H9 (cell line): ENCODE measurements around the gene LAYN. TPM values are rescaled to one million over a fixed set of nuclear protein-coding genes. Genes with fewer than 3 reads are reported as not detected.

Source experiments
- DNase-seq: peaks from one replicate; pipeline ENCODE4 v3.0.0-alpha.2; 2017
- H2AFZ ChIP-seq: one replicate; pipeline ENCODE4 v1.6.1; 2013; ENCODE audit warnings: mild to moderate bottlenecking, low read length, control low read depth, moderate library complexity
- H2AK5ac ChIP-seq: 2 replicates; pipeline ENCODE4 v1.6.1; 2013; ENCODE audit warnings: low read length, control low read depth, mixed read lengths; ENCODE audit not compliant: insufficient read length
- H2BK120ac ChIP-seq: one replicate; pipeline ENCODE4 v1.6.1; 2013; ENCODE audit warnings: low read depth, mild to moderate bottlenecking, low read length, control low read depth, inconsistent platforms; ENCODE audit not compliant: poor library complexity, severe bottlenecking
- H2BK12ac ChIP-seq: 2 replicates; pipeline ENCODE4 v1.6.1; 2013; ENCODE audit warnings: low read length, control low read depth, mixed read lengths, low read depth; ENCODE audit not compliant: insufficient read length
- H2BK15ac ChIP-seq: 2 replicates; pipeline ENCODE4 v1.6.1; 2013; ENCODE audit warnings: low read depth, low read length, control low read depth
- H2BK20ac ChIP-seq: one replicate; pipeline ENCODE4 v1.6.1; 2013; ENCODE audit warnings: low read depth, mild to moderate bottlenecking, low read length, control low read depth, inconsistent platforms; ENCODE audit not compliant: poor library complexity, severe bottlenecking
- H2BK5ac ChIP-seq: 2 replicates; pipeline ENCODE4 v1.6.1; 2013; ENCODE audit warnings: low read length, control low read depth, mixed read lengths; ENCODE audit not compliant: insufficient read length
- H3K14ac ChIP-seq: 2 replicates; pipeline ENCODE4 v1.6.1; 2013; ENCODE audit warnings: low read length, control low read depth; ENCODE audit not compliant: insufficient read depth
- H3K18ac ChIP-seq: 2 replicates; pipeline ENCODE4 v1.6.1; 2013; ENCODE audit warnings: low read depth, mild to moderate bottlenecking, mixed read lengths, low read length, control low read depth; ENCODE audit not compliant: insufficient read length
- H3K23ac ChIP-seq: 2 replicates; pipeline ENCODE4 v1.6.1; 2013; ENCODE audit warnings: low read length, control low read depth, mixed read lengths, low read depth; ENCODE audit not compliant: insufficient read length
- H3K23me2 ChIP-seq: 2 replicates; pipeline ENCODE4 v1.6.1; 2013; ENCODE audit warnings: low read depth, mild to moderate bottlenecking, mixed read lengths, low read length, control low read depth; ENCODE audit not compliant: insufficient read length, poor library complexity, severe bottlenecking
- H3K27ac ChIP-seq: 2 replicates; pipeline ENCODE4 v1.5.1; 2013; ENCODE audit warnings: low read length, control low read depth, mixed read lengths, low read depth; ENCODE audit not compliant: insufficient read length
- H3K27me3 ChIP-seq: 2 replicates; pipeline ENCODE4 v1.6.1; 2013; ENCODE audit warnings: low read length, control low read depth, inconsistent platforms; ENCODE audit not compliant: insufficient read depth
- H3K4ac ChIP-seq: 2 replicates; pipeline ENCODE4 v1.6.1; 2013; ENCODE audit warnings: low read depth, mild to moderate bottlenecking, control low read depth, inconsistent platforms, low read length, moderate library complexity
- H3K4me1 ChIP-seq: 2 replicates; pipeline ENCODE4 v1.6.1; 2013; ENCODE audit warnings: low read length, control low read depth, inconsistent platforms; ENCODE audit not compliant: insufficient read depth
- H3K4me2 ChIP-seq: 2 replicates; pipeline ENCODE4 v1.6.1; 2013; ENCODE audit warnings: low read length, control low read depth, mixed read lengths; ENCODE audit not compliant: insufficient read length, insufficient read depth
- H3K56ac ChIP-seq: 2 replicates; pipeline ENCODE4 v1.6.1; 2013; ENCODE audit warnings: low read depth, mild to moderate bottlenecking, mixed read lengths, low read length, control low read depth; ENCODE audit not compliant: insufficient read length
- H3K79me1 ChIP-seq: 2 replicates; pipeline ENCODE4 v1.6.1; 2013; ENCODE audit warnings: low read depth, mild to moderate bottlenecking, moderate library complexity, low read length, control low read depth, inconsistent platforms; ENCODE audit not compliant: insufficient read depth, poor library complexity, severe bottlenecking
- H3K79me2 ChIP-seq: 2 replicates; pipeline ENCODE4 v1.6.1; 2013; ENCODE audit warnings: low read length, control low read depth, inconsistent platforms; ENCODE audit not compliant: insufficient read depth
- H3K9ac ChIP-seq: 2 replicates; pipeline ENCODE4 v1.6.1; 2013; ENCODE audit warnings: low read length, control low read depth, mixed read lengths; ENCODE audit not compliant: insufficient read length; ENCODE audit errors: extremely low read depth
- H3K9me3 ChIP-seq: one replicate; pipeline ENCODE4 v1.6.1; 2013; ENCODE audit warnings: low read depth, low read length, inconsistent platforms; ENCODE audit not compliant: control insufficient read depth
- H3T11ph ChIP-seq: one replicate; pipeline ENCODE4 v1.6.1; 2013; ENCODE audit warnings: mild to moderate bottlenecking, low read length, control low read depth, inconsistent platforms
- H4K20me1 ChIP-seq: one replicate; pipeline ENCODE4 v1.6.1; 2013; ENCODE audit not compliant: control insufficient read depth, insufficient read length, insufficient read depth
- H4K5ac ChIP-seq: 2 replicates; pipeline ENCODE4 v1.6.1; 2013; ENCODE audit warnings: low read depth, mild to moderate bottlenecking, mixed read lengths, low read length, control low read depth; ENCODE audit not compliant: insufficient read length
- H4K8ac ChIP-seq: replicated peaks from 2 replicates; pipeline ENCODE4 v1.6.1; 2013; ENCODE audit warnings: low read length, control low read depth, mixed read lengths, low read depth; ENCODE audit not compliant: insufficient read length
- H4K91ac ChIP-seq: 2 replicates; pipeline ENCODE4 v1.6.1; 2013; ENCODE audit warnings: low read depth, mild to moderate bottlenecking, moderate library complexity, mixed read lengths, low read length, control low read depth; ENCODE audit not compliant: insufficient read length
- H3K27ac Mint-ChIP-seq, 3 experiments: 2 replicates in 2 of 3; 3 replicates in 1 of 3; pipeline ENCODE4 v1.8.0; 2020 to 2021; ENCODE audit warnings: mixed read lengths in 3 of 3, mild to moderate bottlenecking in 1 of 3, moderate library complexity in 1 of 3
- H3K27me3 Mint-ChIP-seq: 2 replicates; pipeline ENCODE4 v1.8.0; 2021; ENCODE audit warnings: low read depth, mild to moderate bottlenecking, moderate library complexity, mixed read lengths
- H3K36me3 Mint-ChIP-seq, 3 experiments: 2 replicates in 2 of 3; 3 replicates in 1 of 3; pipeline ENCODE4 v1.8.0; 2020 to 2021; ENCODE audit warnings: low read depth in 3 of 3, mixed read lengths in 3 of 3; ENCODE audit not compliant: insufficient read depth in 1 of 3
- H3K4me1 Mint-ChIP-seq, 2 experiments: 2 replicates each; pipeline ENCODE4 v1.8.0; 2020; ENCODE audit warnings: mixed read lengths in 2 of 2
- H3K4me3 Mint-ChIP-seq, 2 experiments: 2 replicates in 1 of 2; 3 replicates in 1 of 2; pipeline ENCODE4 v1.8.0; 2020 to 2021; ENCODE audit warnings: mild to moderate bottlenecking in 2 of 2, mixed read lengths in 2 of 2, moderate library complexity in 1 of 2
- H3K9me3 Mint-ChIP-seq, 2 experiments: 2 replicates in 1 of 2; 3 replicates in 1 of 2; pipeline ENCODE4 v1.8.0; 2020; ENCODE audit warnings: mild to moderate bottlenecking in 2 of 2, mixed read lengths in 2 of 2, moderate library complexity in 1 of 2
- WGBS: extraction: QIAGEN DNeasy Blood & Tissue Kit; methylation state at CpG from one replicate; pipeline ENCODE4 v1.1.7; 2013; ENCODE audit warnings: missing lambda C conversion rate, low lambda C conversion rate, mixed read lengths; ENCODE audit not compliant: insufficient read length; ENCODE audit errors: extremely low coverage; 5-methylcytosine and 5-hydroxymethylcytosine counted together
- total RNA-seq: library from RNA; stranded (reverse); gene quantifications from 2 replicates; pipeline ENCODE4 v1.2.1, GENCODE V29; 2021
- TF ChIP-seq, protein P1 (sequence below): fragments of 200-600 bp; sonication (generic); conservative IDR thresholded peaks from 3 replicates; pipeline ENCODE4 v1.8.0; 2021; ENCODE audit warnings: antibody characterized with exemption, mild to moderate bottlenecking

Gene LAYN
- total RNA-seq, 1 experiment from 2014 or later, result 3.1 TPM

DNA sequence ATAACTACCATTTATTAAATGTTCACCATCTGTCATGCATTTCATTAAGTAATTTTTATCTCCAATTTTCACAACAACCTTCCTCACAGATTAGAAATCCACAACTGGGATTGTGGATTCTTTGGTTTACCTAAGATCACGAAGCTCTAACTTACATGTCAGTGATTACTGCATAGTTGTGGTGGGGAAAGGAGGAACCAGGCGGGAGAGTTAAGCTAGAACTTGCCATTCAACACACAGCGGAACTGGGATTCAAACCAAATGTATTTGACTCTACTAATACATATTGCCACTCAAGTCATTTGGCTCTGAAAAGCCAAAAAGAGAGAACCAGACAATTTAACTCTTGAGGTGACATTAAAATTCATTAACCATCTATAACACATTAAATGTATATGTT, 10.4 kb upstream of the LAYN start:
- Mint-ChIP-seq H3K4me1 (peaks cover 6% of the 10 kb centered on the region in 2 experiments; a peak in 3 of 4 replicates), H3K9me3 (no peaks in the 10 kb centered on the region), H3K27ac (no peak overlapping the region), H3K27me3 (no peaks in the 10 kb centered on the region; the same call in 1 of the 2 replicates), H3K4me3 (no peak overlapping the region), H3K36me3 (no peaks in the 10 kb centered on the region)
- no peak overlapping the region for H4K91ac ChIP-seq
- no peaks in the 10 kb centered on the region for H3K27me3 ChIP-seq
- no peak for DNase-seq
- no peak overlapping the region for H3K56ac ChIP-seq
- H3K23ac ChIP-seq, result no peak overlapping the region
- no peak overlapping the region for H4K8ac ChIP-seq
- no peak overlapping the region for H2BK5ac ChIP-seq
- no peak overlapping the region for H2BK20ac ChIP-seq
- WGBS, result no CpG with 5 or more reads among the region's 3 CpGs
- H3K9ac ChIP-seq, result no peak overlapping the region
- no peaks in the 10 kb centered on the region for H3K79me2 ChIP-seq
- TF ChIP-seq, protein P1, sequence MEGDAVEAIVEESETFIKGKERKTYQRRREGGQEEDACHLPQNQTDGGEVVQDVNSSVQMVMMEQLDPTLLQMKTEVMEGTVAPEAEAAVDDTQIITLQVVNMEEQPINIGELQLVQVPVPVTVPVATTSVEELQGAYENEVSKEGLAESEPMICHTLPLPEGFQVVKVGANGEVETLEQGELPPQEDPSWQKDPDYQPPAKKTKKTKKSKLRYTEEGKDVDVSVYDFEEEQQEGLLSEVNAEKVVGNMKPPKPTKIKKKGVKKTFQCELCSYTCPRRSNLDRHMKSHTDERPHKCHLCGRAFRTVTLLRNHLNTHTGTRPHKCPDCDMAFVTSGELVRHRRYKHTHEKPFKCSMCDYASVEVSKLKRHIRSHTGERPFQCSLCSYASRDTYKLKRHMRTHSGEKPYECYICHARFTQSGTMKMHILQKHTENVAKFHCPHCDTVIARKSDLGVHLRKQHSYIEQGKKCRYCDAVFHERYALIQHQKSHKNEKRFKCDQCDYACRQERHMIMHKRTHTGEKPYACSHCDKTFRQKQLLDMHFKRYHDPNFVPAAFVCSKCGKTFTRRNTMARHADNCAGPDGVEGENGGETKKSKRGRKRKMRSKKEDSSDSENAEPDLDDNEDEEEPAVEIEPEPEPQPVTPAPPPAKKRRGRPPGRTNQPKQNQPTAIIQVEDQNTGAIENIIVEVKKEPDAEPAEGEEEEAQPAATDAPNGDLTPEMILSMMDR, result no peak
- H3K14ac ChIP-seq, result no peak overlapping the region
- no peak overlapping the region for H2BK12ac ChIP-seq
- H3K18ac ChIP-seq, result no peak overlapping the region
- no peaks in the 10 kb centered on the region for H3K79me1 ChIP-seq
- H2AFZ ChIP-seq, result no peak overlapping the region
- H2BK120ac ChIP-seq, result no peak overlapping the region
- no peak overlapping the region for H2AK5ac ChIP-seq
- H3K4me2 ChIP-seq, result no peak overlapping the region
- H3K4ac ChIP-seq, result no peak overlapping the region
- H3K4me1 ChIP-seq, result no peaks in the 10 kb centered on the region
- H3T11ph ChIP-seq, result no peak overlapping the region
- H4K5ac ChIP-seq, result no peak overlapping the region
- no peaks in the 10 kb centered on the region for H3K9me3 ChIP-seq
- no peak overlapping the region for H3K27ac ChIP-seq
- no peak overlapping the region for H2BK15ac ChIP-seq
- H3K23me2 ChIP-seq, result no peaks in the 10 kb centered on the region
- H4K20me1 ChIP-seq, result no peaks in the 10 kb centered on the region
